OCI-LY3 (cell line): ENCODE measurements around the gene SETD5.

Experiments used
- CTCF ChIP-seq: fragments of 200-600, 300-600 bp; sonication (generic); IDR thresholded peaks from 2 replicates; pipeline ENCODE4 v1.5.1; 2014; ENCODE audit warnings: antibody characterized with exemption, low read length, low read depth
- EZH2phosphoT487 ChIP-seq: fragments of 200-600 bp; shearing (Covaris generic); IDR thresholded peaks from 2 replicates; pipeline ENCODE4 v1.6.1; 2018; ENCODE audit warnings: antibody characterized with exemption, mixed run types, low read depth

- TF ChIP-seq CTCF (no peak), EZH2phosphoT487 (no peak)
Observed at GRCh38 chr3:9404680-9405079, 7.3 kb downstream of the SETD5 start.
